G401 (cell line): ENCODE measurements around the gene SLC22A23. TPM values are rescaled to one million over a fixed set of nuclear protein-coding genes. Genes with fewer than 3 reads are reported as not detected.
"Not testable (repeated sequence)": the region's sequence is repeated elsewhere in the genome, so short reads cannot be mapped to it uniquely, and the experiment has no call there.

ENCODE experiments used
- DNase-seq: peaks from one replicate; pipeline ENCODE4 v3.0.0-alpha.2; 2015; ENCODE audit warnings: low spot score
- in situ Hi-C: cut with HindIII; loops from 2 replicates; pipeline ENCODE4 v1.10.0; 2016; ENCODE audit warnings: low sequenced_read_pairs, mixed read lengths
- total RNA-seq: library from RNA; depleted of rRNA; stranded (reverse); fragments of >200 nt; shearing (Covaris generic); gene quantifications from 2 replicates; pipeline ENCODE4 v1.2.3, GENCODE V29; 2014

The SLC22A23 gene
- total RNA-seq, 1 experiment from 2014 or later: 0.20 TPM

DNA sequence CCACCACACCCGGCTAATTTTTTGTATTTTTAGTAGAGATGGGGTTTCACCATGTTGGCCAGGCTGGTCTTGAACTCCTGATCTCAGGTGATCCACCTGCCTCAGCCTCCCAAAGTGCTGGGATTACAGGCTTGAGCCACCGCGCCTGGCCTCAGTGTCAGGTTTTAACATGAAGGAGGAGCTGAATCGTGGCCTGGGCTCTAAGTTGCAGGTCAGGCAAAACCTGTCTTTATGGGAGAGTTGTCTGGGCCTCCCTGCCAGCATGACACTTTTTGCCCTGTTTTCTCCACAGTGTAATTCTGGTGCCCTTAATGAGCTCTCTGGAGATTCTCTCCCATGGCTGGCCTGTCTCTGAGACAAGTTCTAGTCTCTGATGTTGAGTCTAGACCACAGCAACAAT lies 78.0 kb downstream of the SLC22A23 start:
- in situ Hi-C loops, DNase-seq: not testable (repeated sequence)

DNA sequence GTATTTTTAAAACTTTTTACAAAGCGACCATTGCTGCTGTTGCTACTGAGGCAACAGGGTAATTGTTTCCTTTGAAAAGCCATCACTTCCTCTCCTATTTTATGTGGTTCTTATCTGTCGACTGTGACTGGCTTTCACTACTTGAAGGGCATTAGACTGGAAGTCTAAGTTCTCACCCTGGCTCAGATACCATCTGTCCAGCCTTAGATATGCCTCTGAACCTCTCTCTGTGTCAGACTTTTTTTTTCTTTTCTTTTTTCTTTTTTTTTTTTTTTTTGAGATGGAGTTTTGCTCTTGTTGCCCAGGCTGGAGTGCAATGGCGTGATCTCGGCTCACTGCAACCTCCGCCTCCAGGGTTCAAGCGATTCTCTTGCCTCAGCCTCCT lies 78.5 kb downstream of the SLC22A23 start:
- DNase-seq, in situ Hi-C loops: not testable (repeated sequence)

DNA sequence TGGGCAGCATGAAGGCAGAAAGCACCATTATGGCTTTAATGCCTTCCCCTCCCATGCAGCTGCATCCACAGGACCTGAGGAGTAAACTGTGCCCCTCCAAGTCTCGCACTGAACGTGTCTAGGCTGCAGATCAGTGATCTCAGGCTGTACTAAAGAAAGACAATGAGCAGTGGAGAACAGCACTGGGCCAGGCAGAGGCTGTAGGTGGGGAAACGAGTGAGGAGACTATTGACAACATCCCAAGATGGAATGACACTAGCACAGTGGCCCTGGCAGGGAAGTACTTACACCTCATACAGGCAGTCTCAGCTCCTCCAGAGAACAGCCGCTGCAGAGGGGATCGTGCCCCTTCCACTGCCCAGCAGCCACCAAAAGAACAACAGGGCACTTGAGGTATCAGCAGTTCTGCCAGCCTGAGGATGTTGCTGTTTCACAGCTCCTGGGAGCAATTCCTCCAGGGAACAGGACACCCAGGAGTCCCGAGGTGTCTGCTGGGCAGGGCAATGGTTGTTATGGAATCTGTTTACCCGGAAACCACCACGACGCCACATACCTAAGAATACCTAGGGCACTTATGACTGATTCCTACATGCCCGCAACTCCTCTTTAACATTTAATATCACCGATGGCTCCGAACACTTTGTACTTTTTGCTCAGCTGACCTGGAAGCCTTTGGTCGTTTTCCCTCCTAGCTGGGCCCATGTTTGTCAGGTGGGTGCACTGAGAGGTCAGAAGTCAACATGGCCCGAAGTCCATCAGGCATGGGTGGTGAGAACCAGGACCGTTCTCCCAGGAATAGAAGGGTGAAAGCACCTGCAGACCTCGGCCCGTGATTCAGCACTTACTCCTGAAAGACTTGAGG lies 79.1 kb downstream of the SLC22A23 start:
- DNase-seq: no peak
- in situ Hi-C loops: no loop called here

DNA sequence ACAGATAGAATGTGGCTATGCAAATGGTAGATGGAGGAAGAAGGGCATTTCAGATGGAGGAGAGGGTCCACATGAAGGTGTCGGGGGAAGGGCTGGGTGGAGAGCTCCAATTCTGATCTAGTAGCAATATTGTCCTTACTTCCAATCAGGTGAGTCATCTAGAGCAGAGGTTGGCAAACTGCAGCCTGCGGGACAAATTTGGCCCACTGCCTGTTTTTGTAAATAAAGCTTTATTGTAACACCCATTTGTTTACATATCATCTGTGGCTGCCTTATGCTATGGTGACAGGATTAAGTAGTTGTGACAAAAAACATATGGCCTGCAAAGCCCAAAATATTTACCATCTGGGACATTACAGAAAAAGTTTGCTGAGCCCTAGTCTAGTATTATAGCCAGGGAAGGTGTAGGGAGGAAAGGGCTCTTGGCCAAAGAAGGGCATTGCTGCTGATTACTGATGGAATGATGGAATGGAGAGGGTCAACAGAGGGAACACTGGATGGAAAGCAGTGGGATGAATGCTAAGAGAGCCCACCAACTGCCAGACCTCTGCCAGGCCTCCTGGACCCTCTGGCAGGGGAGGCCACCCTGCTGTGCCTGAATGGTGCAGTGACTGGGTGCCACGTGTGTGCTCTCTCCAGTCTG lies 79.8 kb downstream of the SLC22A23 start:
- in situ Hi-C loops: no loop called here
- no peak for DNase-seq

DNA sequence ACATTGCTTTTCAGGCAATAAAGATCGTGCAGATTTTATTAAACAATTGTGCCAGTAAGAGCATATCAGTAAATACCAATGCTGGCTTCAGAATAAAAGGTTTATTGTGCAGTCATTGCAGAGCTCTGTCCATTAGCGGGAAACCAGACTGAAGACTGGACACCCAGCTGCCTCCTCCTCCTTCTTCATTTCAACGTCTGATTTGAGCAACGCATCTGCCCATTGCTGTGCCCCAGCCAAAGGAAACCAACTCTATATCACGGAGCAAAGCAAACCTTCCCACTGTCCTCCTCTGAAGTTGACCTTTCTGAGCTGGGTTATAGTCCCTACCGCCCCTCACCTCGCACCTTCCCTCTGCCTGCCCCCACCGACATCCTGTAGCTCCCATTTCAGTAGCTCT lies 80.8 kb downstream of the SLC22A23 start:
- DNase-seq: no peak
- in situ Hi-C loops: no loop called here

DNA sequence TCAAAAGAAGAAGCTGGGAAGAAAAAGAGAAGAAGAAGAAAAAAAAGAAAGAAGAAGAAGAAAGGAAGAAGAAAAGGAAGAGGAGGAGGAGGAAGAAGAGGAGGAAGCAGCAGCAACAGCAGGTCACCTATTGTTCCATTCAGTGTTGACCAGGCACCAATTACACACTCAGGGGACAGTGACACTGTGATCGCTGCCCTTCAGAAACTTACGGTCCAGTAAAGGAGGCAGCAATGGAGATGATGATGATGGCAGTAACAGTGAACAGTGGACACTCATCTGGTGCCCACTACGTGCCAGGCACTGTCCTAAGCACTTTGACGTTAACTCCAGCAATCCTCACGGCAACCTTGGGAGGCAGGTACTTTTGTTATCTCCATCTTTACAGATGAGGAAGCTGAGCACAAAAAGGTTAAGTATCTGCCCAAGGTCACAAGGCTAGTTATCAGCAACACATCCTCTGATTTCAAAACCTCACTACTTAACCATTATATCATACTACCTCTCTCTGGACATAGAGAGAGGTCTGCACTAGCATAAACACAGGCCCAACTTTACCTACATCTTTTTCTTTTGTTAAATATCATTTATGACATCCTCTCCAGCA lies 83.2 kb downstream of the SLC22A23 start:
- in situ Hi-C loops: no loop called here
- no peak for DNase-seq

DNA sequence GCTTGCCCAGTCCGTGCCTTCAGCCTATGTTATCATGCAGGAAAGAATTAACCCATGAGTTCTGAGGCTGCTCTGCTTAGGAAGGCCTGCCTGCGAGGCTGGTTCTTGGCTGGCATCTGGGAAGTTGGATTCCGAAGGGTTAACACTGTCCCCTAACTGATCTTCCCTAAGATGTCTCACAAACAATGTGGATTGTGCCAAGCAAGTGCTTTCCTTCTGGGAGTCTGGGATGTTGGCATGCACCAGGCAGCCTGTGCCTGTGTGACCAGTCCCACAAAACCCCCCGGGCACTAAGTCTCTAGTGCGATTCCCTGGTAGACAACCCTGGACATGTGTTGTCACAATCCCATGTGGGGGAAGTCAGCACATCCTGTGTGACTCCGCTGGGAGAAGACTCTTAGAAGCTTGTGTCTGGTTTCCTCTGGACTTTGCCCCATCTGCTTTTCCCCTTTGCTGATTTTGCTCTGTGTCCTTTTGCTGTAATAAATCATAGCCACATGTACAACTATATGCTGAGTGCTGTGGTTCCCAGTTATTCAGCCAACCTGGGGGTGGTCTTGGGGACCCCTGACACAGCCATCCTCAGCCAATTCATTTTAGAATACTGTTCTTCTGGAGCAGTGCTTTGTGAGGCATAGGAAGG lies 83.8 kb downstream of the SLC22A23 start:
- in situ Hi-C loops: no loop called here
- DNase-seq: no peak

DNA sequence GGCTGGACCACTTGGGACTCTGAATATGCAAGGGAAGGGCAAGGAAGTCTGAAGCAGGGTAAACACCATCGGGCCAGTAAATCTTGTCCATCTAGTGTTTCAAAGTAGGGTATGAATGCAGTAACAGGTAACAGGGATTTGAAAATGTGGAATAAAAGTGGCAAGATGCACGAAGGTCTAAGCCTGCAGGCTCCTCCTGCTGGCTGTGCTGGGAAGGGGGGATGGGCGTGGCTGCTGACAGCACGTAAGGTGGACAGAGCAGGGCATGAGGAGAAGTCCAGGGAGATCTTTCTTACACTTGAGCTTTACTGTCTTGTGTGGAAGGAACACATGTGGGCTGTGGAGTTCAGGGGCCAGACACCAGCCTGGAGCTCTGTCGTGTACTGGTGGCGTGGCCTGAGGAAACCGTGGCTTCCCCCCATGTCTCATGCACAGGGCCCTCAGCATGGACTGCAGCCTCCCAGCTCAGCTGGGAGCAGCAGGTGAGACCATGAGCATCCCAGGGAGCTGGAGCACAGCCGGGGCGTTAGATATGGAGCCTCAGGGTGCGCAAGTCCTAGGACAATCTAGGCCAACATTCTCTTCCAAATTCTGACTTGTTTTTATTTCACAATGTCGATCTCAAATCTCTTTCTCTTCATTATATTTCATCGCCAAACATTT lies 84.5 kb downstream of the SLC22A23 start:
- in situ Hi-C loops: no loop called here
- DNase-seq: no peak

DNA sequence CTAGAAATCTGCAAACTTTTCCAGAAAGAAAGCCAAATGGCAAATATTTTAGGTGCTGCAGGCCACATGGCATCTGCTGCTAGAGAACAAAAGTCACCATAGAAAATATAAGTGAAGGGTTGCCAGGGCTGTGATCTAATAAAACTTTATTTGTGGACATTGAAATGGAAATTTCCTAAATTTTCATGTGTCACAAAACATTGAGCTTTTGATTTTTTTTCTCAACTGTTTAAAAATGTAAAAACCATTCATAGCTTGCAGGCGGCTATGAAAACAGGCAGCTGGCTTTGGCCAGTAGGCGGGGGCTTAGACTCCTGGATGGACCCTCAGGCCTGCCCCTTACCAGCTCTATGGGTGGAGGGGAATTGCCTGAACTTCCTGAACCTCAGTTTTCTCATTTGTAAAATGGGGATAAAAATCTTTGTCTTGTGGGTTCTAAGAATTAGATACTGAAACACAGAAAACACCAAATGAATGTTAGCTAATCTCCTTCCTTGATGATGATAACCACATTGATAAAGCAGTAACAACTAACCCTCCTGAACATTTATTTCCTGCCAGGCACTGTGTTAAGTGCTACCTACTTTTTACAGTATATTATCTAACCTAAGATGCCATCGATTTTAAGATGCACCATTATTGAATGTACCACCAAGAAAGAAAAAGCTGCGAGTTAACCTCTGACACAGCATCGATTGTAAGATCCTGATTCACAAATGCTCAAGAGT lies 85.5 kb downstream of the SLC22A23 start:
- in situ Hi-C loops: no loop called here
- DNase-seq: no peak

DNA sequence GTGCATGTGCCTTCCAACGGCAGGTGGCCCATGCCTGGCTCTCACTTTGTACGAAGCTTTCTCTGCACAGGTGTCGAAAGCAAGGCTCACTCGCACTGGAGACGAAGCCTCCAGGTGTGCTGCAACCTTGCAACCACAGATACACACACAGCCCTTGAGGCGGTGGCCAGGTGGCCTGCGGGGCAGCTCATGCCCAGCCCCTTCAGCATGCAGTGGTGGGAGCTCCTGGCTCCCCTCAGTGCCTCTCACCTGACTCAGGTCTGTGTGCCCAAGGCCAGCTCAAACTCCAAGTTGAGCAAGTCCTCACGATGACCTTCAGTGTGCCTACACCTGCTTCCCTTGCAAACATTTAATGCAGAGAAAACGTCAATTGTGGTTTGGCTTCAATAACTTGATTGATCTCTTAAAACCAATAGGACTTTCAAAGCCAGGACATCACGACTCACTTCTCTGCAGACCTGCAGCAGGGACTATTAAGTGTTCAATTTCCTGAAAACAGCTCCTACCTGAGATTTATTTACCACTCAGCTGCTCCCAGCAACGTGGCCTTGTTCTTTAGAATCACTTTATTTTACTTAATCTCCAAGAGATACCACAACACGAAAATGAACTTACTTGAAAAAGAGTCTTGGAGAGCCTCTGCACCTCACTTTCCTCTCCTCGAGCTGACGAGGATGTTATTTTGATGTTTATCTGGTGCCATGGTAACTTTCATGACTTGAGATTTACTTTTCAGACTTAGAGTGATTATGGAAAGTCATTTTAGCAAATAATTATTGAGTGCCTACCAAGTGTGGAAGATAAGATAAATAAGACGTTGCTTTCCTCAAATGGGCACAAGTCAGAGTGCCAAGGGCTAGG lies 86.3 kb downstream of the SLC22A23 start:
- in situ Hi-C loops: no loop called here

DNA sequence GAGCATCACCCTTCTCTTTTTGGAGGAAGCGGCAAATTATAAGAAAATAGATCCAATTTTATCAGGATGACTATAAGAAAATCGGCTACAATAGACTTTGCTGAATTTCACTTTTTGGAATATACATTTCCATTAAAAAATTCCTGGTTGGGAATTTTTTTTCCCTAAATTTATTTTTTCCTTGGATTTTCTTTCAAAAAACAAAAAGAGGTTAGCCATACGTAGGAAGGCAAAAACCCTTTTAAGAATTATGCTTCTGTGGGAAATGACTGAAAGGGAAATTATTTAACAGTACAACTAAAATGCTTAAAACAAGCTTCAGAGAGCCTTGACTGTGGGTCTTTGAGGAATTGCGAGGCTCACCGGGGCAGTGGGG lies 86.9 kb downstream of the SLC22A23 start:
- no peak for DNase-seq
- in situ Hi-C loops: no loop called here

More for the DNA sequence above, 86.3 kb downstream of the SLC22A23 start:
- no peak for DNase-seq

DNA sequence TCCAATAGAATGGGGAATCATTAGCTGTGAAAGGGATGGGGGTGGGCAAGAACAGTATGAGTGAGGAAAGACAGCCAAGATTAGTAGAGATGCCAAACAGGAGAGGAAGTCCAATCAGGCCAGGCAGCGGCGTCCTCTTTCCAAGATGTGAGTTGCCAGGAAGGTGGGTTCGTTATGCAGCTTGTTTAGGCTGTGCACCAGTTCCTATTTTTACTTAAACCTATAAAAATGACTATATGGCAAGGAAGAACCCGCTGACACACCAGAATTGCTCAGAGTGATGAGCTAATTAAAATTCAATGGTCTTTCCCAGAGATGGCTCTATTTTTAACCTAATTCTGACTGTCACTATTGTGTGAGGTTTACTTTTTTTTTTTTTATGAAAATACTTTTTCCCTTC lies 88.2 kb downstream of the SLC22A23 start:
- in situ Hi-C loops: no loop called here
- no peak for DNase-seq

DNA sequence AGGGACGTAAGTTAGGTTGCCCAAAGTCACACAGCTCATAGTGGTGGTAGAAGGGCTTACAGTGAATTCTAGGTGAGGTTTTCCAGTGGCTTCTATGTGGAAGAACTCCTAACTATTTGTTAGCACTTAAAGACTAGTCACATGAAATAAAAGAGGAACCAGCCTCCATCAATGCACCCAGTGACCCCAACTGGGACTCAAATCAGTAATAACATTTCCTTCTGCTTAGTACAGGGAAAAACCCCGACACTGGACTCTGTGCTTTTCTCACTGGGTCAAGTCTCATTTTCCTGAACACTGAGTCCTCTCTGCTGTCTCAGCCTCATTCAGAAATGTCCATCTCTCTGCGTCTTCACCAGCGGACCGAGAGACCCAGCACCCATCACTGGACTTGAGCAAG lies 89.2 kb downstream of the SLC22A23 start:
- DNase-seq: no peak
- in situ Hi-C loops: no loop called here

DNA sequence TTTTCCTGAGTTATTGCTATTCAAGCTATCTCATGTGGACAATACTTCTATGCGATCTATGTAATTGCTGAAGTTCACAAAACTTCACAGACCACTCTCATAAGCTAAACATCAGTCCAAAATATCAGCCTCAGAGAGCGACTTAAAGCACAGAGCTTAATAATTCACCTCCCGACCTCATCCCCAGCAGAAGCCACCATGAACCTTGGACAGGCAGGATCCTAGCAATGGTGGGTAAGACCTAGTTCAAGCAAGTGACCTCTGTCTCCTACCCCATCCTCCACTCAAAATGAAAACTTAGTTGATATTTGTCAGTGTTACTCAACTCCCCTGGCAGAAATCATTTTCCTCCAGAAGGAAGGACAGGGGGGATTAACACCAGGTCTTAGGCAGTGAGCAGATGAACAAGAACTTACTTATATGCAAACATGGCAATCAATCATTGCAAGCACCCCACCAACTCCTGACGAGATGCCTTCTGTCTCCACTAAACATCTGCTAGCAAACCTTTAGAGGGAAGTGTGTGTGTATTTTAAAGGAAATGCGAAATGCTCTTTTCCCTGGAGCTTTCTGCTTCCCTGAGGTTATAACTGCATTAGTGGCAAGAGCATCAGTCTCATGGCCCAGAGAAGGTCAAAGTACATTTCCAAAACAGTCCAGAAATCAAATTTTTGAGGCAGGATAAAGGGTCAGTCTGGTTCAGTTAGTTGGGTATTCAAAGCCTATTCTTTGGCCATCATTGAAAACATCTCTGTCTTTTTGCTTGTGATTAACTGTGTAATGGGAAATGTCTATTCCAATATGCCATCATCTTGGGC lies 90.0 kb downstream of the SLC22A23 start:
- in situ Hi-C loops: no loop called here
- no peak for DNase-seq

DNA sequence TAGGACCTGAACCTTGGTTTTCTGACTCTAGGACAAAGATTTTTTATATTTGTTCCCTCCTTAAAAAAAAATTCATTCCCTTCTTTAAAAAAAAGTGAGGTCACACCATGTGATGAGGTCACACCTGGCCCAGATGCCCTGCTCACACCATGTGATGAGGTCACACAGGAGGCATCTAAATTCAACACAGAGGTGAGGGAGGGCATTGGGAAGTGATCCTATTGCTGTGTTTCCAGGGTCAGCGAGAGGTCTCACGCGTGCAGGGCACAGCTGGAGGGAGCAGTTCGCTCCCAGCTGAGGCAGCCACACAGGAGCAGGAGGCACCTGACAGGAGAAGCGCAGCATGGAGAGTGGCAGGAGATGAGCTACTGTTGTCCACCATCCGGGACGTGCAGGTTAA lies 92.5 kb downstream of the SLC22A23 start:
- in situ Hi-C loops: no loop called here
- DNase-seq: no peak

DNA sequence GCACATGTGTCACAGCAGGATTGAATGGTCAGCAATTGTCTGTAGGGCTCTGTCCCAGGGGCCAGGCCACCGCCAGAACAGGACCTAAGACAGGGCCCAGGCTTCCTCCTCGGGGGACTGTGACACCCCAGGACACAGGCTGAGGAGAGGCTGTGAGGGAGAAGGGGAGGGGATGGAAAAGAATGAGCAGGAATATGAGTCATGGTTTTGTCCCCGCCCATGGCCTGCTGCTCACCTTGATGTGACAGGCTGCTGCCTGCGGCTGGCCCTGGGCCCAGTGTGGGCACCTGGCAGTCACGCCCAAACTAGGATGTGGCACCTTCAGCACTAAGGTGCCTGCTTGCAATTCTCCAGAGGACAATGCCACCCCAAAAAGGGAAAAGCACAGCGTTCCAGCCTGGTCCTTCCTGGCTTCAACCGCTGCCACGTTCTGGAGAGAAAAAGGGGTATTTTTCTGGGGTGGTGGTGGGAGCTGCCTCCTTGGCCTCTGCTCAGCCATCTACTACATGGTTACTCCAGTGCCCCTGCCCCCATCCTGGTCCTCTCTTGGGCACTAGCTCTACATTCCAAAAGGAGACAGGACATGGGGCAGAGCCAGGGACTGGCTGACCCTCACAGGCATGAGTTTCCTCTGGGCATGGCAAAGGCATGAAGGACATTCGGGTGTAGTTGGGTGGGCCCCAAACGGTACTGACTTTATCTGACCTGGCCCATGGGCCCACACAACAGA lies 93.4 kb downstream of the SLC22A23 start:
- in situ Hi-C loops: no loop called here
- no peak for DNase-seq
